NCI-H748 treated with DMSO at 0.1 percent for 48 hours (cell line): ENCODE data around the gene SAYSD1.
"Not testable (repeated sequence)": the region's sequence is repeated elsewhere in the genome, so short reads cannot be mapped to it uniquely, and the experiment has no call there.

ENCODE experiments used
- DNase-seq: peaks from one replicate; lab custom pipeline; 2025; lab: John Stamatoyannopoulos, UW

Gene SAYSD1, protein sequence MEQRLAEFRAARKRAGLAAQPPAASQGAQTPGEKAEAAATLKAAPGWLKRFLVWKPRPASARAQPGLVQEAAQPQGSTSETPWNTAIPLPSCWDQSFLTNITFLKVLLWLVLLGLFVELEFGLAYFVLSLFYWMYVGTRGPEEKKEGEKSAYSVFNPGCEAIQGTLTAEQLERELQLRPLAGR

DNA sequence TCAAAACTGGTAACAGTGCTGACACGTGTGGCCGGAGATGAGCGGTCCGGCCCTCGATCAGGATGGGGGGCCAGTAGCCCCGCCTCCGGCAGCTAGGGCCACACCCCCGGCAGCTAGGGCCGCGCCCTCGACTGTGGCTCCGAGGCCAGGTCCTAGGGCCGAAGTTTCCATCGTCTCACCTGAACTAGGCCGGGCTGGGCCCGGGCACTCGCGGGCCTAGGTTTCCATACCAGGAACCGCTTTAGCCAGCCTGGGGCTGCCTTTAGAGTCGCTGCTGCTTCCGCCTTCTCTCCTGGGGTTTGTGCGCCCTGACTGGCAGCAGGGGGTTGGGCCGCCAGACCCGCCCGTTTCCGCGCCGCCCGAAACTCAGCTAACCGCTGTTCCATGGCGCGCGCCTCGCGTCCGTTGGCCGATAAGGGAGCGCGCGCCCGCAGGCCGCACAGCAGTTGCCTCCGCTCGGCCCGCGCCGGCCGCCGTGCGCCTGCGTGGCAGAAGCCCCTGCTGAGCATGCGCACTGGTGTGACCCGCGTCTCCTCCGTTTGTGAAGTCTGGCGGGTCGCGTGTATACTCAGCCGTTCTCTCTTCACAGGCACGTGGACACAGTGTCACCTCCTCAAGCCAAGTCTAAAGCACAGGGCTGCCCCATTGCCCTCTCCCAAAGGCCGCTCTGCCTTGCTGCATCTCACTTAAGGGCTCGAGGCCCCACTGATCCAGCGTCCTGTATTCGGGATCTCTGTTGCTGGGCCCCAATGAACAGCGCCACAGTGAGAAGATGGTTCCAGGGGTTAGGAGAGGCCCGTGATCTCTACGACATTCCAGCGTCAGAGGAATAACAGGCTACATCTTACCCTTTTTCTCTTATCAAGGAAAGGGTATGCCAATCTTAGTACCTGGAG is at the start of gene SAYSD1:
TSS of gene SAYSD1 (minus strand) at position 483 of the 896 bp plus-strand sequence. CDS start at position 386, 97 bp downstream.
- peak; percentile 91 for DNase-seq

DNA sequence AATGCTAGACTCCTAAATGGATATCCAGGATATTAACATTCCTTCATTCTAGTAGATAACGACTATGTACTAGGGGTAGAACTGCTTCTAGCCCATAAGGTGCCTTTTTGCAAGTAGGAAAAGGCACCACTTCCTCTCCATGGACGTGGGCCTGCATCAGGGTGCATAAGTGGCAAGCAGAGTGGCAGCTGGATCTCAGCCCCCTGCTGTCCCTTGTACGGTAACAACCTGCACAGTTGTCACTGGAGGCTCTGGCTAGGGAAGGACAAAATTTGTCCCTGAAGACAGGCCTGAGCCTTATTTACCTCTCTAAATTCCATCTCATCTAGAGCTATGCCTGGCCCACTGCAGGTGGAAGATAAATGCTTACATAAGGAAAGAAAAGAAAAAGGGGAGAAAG is 42.5 kb upstream of the SAYSD1 start:
- DNase-seq = no peak

DNA sequence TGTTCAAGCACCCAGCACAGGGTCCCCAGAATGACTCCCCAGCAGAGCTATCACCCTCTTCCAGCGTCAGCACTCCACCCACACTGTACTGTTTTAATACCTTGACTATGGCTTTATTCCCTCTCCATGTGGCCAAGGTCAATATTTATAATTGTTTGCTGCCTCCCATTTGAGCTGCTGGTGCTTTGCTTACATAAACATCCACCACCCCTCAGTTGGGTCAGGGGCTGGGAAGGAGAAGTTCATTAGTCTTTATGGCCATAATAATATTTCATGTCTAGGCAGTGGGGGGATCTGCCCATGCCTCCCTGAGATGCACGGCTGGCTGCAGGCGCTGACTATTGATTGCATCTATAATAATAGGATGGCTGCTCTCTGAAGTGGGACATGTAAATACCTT is 41.8 kb upstream of the SAYSD1 start:
- no peak for DNase-seq

DNA sequence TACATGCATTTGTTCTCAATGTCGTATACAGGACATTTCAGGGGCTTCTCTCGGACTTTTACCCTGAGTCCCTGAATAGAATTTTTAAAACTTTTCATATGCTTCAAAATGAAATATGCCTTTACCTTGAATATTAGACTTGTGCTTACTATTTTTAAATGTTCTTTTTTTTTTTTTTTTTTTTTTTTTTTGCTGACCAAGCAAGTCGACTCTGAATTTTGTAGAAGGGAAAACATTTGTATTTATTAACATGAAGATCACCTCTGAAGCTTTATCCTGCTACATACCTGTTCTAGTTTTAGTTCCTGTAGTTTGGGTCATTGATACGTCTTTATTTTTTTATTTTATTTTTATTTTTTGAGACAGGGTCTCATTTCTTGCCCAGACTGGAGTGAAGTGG is 39.7 kb upstream of the SAYSD1 start:
- no peak for DNase-seq

DNA sequence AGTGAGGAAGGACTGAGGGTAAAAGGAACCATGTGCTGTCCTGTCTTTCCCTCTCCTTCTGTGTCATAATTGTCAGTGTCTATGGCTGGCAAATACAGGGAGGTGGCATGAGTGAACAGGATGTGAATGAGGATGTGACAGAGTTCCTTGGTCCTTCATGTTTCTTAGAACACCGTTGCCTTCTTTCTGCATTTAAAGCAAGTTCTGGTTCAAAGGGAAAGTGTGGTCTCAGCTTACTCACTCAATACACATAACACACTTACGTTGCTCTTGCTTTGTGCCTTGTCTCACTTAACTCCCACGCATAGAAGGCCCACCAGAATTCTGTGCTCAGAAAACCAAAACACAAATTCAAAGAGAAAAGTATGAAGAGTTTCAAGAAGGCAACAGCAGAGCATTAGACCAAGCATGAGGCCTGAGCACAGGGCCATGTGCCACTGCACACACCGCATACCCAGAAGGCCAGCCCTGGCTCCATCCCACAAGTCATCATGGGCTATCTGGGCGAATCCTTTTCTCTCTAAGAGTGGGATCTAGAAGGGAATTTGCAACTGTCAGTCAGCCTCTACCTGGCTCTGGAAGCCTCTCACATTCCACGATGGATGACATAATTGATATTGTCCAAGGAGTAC is 38.9 kb upstream of the SAYSD1 start:
- no peak for DNase-seq

DNA sequence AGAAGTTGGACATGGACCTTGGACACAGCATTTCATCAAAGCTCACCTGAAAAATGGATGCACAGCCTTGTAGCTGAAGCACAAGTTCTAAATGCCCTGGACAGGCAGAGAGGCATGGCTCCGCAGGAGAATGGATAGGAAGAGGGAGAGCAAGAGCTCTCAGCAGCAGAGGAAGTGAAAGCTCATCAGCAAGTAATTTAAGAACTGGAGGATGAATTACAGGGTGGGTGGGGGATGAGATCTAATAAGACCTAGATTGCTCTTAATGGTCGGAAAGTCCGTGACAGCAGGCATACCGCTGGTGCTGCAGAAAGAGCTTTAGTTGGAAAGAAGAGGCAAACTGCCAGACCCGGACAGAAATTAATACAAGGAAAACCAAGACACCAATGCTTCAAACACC is 37.3 kb upstream of the SAYSD1 start:
- DNase-seq = no peak

DNA sequence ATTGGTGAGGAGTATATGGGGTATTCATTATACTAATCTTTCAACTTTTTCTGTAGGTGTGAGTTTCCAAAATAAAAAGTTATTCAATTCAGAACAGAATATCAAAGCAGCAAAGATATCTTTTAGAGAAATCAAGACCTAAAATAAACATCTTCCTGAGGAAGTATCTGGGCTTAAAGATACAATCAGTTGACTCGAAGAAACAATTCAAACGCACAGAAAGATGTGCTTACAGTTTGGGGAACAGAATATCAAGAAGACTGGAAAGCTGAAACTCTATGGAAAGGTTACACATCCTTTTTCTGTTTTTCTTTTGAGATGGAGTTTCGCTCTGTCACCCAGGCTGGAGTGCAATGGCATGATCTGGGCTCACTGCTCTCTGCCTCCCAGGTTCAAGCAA is 36.2 kb upstream of the SAYSD1 start:
- DNase-seq = no peak

DNA sequence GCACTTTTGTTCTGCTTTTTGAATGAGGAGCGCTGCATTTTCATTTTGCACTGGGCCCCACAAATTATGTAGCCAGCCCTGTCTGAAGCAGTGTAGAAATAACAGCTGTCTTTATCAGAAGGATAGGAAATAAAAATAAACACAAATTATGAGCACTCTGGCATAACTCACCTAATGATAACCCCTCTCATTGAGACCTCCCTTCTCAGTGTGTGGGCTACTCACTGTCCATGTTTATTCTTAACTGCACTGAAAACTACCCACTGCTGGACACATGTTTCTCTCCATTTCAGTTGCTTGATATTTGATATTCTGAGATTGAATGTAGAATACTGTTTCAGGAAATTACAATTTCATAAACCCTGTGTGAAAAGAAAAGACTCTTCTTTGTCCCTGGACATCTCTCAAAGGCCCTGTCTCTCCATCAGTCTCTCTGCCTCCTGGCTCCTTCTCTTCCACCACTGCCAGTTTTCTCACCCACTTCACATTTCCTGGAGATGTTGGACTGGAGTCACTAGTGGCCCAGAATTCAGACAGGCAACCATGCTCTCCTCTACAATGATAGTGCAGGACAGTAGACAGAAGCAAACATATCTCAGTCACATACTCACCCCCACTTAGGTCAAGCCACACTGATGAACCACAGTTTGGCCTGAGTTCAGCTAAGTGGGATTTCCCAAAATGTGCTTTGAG is 29.6 kb upstream of the SAYSD1 start:
- no peak for DNase-seq

DNA sequence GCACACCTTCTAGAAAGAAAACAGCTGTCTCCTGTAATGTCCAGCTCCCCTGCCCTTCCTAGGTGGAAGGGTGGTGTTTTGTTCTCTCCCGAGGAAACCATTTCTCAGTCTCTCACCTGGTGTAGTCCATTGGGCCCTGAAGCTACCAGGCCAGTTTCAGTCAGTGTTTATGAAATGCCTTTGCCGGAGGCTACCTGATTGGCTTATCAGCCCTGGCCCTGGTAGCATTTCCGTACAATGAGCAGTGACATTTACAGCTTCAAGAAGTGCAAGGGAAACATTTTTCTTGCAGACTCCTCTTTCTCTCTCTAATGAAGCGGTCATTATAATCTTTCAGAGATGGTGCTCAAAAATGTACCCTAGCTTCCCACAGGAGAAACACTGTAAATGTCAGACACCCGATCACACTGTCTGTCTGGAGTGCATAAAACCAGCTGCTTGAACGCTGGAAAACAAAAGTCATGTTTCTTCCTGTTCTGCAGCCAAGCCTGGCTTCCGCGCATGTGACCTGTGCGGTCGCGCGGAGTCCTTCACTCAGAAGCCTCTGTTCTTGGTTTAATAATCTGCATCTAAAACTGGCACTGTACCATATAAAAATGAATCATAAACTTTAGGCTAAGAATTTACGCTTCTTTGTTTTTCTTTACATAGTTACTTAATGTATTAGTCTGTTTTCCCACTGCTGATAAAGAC is 28.4 kb upstream of the SAYSD1 start:
- DNase-seq = no peak

DNA sequence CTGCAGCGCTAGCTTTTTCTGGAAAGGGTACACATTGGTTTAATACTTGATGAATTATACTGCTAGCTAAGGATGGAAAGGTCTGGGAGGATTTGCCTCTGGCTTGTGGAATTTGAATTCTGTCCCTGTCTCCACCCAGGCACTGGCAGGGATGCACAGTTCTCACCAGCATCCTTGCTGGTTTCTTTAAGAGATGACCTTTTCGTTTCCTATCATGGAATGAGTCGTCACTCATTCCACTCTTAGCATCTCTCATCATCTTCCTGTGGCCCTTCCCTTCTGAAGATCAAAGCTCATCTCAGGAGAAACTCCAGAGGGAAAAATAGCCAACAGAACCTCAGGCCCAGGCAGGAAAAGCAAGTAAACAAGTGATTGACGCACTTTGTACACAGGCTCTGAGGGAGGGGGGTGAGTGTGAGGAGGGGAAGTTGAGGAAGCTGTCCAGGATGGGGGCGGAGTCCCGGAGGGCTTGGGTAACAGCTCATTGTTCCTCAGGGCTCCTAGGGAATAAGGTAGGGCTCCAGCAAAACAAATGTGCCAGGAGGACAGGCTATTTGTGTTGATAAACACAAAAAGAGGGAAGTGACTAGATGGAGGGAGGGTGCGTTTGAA is 25.7 kb upstream of the SAYSD1 start:
- no peak for DNase-seq

DNA sequence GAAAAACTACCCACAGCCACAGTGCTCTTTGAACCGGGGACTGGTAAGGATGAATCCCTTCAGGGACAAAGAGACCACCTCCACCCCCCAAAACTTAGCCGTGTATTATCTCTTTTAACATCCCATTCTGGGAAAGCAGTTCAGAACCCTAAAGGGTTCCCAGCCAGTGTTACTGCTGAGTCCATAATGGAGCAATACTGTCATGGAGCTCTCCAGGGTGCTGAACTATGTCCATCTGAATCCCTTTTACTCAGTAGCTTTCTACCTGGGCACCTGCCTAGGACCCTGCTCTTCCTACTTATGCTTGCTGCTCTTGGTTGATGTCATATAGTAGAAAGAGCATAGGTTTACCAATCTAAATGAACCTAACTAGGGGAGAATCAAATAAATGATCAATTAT is 22.3 kb upstream of the SAYSD1 start:
- DNase-seq = no peak

DNA sequence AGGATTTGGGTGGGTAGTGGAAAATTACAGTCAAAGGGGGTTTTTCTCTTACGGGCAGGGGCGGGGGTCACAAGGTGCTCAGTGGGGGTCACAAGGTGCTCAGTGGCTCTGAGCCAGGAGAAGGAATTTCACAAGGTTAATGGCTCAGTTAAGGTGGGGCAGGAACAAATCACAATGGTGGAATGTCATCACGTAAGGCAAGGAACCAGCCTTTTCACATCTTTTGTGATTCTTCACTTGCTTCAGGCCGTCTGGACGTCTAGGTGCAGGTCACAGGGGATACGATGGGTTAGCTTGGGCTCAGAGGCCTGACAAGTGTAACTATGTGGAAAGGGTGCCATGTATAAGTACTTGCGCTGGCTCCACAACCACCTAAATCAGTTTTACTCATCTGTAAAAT is 21.2 kb upstream of the SAYSD1 start:
- not testable (repeated sequence) for DNase-seq

DNA sequence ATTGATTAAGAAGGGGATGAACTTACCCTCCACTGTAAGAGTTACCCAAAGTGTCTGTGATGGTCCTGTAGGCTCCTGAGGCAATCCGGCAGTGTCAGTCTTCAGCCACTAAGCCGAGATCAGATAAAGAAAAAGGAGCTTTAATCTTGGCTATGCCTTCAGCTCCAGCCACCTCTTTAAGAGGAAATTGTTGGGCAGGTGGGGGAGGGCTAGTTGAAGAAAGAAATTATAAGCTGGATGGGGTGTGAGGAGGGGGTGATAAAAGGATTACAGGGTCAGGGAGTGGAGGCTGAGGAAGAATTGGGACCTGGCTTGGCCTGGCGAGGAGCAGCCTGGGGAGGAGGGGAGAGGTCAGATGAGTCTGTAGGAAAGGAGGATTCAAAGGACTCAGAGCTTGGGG is 19.8 kb upstream of the SAYSD1 start:
- not testable (repeated sequence) for DNase-seq

DNA sequence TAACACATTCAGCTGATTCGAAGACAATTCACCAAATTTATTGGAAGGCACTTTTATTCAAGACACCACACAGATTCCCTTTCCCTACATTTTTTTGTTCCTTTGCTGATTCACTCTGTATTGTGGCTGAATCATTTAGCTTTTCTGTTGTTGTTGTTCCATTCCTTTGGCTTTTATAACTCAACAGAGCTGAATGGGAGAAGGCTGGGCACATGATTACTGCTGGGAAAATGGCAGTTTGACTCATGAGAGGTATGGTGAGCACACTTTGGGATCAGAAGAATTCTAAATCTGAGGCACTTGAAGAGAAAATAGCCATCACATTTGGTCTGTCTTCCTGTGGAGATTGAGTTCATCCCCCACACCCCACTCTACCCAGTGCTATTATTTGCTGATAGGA is 15.7 kb upstream of the SAYSD1 start:
- no peak for DNase-seq

DNA sequence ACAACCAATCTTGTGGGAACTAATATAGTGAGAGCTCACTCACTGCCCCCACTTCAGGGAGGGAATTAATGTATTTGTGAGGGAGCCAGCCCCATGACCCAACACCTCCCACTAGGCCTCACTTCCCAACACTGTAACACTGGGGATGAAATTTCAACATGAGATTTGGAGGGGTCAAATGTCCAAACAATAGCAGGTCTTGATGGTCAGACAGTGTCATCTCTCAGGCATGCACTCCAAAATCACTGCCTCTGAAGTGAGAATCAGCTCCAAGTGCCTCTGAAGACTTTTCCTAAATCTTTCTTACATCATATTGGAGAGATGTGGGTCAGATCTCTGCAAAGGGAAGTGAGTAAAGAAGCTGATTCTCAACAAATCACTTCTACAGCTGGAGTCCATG is 13.8 kb upstream of the SAYSD1 start:
- no peak for DNase-seq

DNA sequence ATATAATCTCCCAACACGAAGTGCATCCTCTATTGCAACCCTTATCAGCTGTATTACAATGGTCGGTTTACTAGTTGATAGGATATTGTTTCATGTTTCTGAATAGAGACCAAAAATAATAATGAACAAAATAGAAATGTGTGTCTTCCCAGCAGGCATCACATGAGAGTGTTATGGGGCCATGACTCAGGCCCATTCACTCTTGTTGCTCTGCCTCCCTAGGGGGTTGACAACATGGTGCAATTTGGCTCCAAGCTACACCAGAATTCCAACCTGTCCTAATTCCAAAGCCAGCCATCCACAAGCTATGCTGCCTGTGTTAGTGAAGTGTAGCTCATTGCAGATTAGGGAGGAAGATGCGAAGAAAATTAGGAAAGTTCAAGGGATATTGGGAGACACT is 13.1 kb upstream of the SAYSD1 start:
- no peak for DNase-seq

DNA sequence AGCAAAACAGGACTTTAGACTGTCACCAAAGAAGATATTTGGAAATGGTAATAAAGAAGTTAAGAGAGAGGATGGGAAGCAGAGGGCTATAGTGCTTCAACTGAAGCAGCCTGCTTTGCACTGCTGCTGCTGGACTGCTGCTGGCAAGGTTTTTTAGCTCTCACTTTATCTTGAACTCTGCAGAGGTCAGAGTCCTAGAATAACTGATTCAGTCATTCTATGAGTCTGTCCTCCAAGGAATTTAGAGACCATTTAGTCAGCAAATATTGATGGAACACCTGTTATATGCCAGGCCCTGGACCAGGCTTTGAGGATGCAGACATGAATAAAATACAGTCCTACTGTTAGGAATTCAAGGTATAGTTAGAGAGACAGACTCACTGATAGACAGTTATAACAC is 9.1 kb upstream of the SAYSD1 start:
- no peak for DNase-seq

DNA sequence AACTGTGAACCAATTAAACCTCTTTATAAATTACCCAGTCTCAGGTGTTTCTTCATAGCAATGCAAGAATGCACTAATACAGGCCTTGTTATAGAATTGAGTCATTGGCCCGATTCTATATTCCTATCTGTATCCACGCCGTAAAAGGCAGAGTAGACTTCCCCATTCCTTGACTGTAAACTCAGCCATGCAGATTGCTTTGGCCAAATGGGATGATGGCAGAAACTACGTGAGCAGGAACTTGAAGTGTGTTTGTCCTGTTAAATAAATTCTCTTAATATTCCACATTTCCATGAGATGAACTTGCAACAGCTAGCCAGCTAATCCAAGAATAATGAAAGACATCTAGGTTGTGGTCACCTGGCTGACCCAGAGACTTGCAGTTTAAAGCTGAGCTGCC is 3.9 kb upstream of the SAYSD1 start:
- DNase-seq = no peak

DNA sequence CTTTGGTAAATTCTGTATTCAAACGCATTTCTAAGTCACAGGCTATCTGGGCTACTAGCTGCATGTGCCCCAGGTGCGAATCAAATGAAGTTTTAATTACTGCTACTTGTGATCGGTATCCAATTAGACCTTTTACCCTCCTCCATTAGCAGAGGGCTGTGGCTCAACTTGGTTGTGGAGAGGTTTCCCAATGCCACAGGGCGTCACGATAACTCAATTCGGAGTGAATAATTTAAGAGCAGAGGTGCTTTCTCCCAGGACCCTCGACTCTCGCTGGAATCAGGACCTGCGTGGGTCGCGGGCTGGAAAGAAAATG is 640 bp downstream of the SAYSD1 start:
- DNase-seq = peak; percentile 66

DNA sequence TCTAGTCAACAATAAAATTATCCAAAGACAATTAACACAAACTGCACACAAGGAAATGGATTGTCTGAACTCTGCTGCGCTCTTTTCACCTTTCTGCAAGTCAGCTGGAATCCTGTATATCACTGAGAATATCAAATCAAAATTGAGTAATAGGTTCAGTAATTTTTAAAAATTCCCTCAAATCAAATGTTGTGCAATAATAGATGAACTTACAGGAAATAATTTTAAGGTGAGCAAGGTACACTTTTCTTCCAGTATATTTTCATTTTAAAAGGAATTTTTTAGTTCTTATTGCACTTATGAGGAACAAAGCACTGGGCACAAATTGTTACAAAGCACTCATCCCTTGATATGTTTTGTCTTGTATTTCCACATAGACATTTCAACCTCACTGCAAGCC is 1.2 kb downstream of the SAYSD1 start:
- DNase-seq = no peak

DNA sequence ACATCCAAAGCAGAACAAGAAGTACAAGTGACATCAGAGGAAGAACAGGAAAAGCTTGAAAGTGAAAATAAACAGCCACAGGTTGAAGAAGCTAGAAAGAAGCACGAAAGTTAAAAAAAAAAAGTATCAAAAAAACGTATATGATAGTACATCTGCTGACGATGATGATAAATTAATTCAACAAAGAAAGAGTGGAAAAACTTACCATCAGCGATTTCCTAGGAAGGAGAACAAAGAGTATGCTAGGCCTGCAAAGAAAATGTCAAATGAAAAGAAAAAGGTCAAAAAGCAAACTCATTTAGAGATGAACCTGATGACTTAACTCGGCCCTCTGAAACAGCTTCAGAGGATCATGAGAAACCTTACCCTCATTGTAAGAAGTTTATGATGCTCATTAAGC is 3.7 kb downstream of the SAYSD1 start:
- DNase-seq = no peak
